Measurements from ENCODE around the gene LGALS1.

- TF ChIP-seq, protein P1, sequence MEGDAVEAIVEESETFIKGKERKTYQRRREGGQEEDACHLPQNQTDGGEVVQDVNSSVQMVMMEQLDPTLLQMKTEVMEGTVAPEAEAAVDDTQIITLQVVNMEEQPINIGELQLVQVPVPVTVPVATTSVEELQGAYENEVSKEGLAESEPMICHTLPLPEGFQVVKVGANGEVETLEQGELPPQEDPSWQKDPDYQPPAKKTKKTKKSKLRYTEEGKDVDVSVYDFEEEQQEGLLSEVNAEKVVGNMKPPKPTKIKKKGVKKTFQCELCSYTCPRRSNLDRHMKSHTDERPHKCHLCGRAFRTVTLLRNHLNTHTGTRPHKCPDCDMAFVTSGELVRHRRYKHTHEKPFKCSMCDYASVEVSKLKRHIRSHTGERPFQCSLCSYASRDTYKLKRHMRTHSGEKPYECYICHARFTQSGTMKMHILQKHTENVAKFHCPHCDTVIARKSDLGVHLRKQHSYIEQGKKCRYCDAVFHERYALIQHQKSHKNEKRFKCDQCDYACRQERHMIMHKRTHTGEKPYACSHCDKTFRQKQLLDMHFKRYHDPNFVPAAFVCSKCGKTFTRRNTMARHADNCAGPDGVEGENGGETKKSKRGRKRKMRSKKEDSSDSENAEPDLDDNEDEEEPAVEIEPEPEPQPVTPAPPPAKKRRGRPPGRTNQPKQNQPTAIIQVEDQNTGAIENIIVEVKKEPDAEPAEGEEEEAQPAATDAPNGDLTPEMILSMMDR (IDR thresholded peaks at IDR 0.05; ENCODE audit: insufficient read depth, low read length): no peak
- TF ChIP-seq REST (IDR thresholded peaks at IDR 0.05; ENCODE audit: insufficient replicate concordance, low read depth) (no peak), POLR2AphosphoS5 (IDR thresholded peaks at IDR 0.05; ENCODE audit: low read depth) (no peak), GABPA (IDR thresholded peaks at IDR 0.05; ENCODE audit: low read depth) (no peak)
These were observed 3.1 kb upstream of the LGALS1 start for GRCh38 chr22:37672206-37672919.
